Hepatocyte (in vitro differentiated cells): ENCODE measurements around the gene MRTFA.

Source experiments
- CTCF ChIP-seq: fragments of 200-600 bp; sonication (generic); IDR thresholded peaks from 2 replicates; pipeline ENCODE4 v1.5.1; 2016; ENCODE audit warnings: antibody characterized with exemption, mild to moderate bottlenecking; ENCODE audit not compliant: poor library complexity
- EZH2 ChIP-seq: fragments of 200-600 bp; sonication (generic); IDR thresholded peaks from 2 replicates; pipeline ENCODE4 v1.6.1; 2016; ENCODE audit warnings: antibody characterized with exemption, mild to moderate bottlenecking, borderline replicate concordance
- EZH2phosphoT487 ChIP-seq: fragments of 200-600 bp; sonication (generic); IDR thresholded peaks from one replicate; pipeline ENCODE4 v1.6.1; 2018; ENCODE audit warnings: antibody characterized with exemption, mild to moderate bottlenecking, low read depth, moderate library complexity; ENCODE audit not compliant: unreplicated experiment, severe bottlenecking

GRCh38 chr22:40671369-40671768 lies 34.9 kb upstream of the MRTFA start:
- TF ChIP-seq CTCF (no peak), EZH2 (no peak), EZH2phosphoT487 (no peak)
